ENCODE data around the gene CABLES2.

Gene CABLES2

GRCh38 chr20:62407221-62407992 is at the start of gene CABLES2:
Gene CABLES2 (minus strand): TSS chr20:62407285. CDS start chr20:62407276, 9 bp downstream.
- peak; percentile 50 for DNase-seq (ENCODE audit: low read depth, low spot score)

- no peak for DNase-seq (ENCODE audit: low read depth, low spot score)
Measured at GRCh38 chr20:62455929-62456328, 48.8 kb upstream of the CABLES2 start.

GRCh38 chr20:62454904-62455636 is 48.0 kb upstream of the CABLES2 start:
- DNase-seq (ENCODE audit: low read depth, low spot score) = no peak

GRCh38 chr20:62453186-62453808 is 46.2 kb upstream of the CABLES2 start:
- DNase-seq (ENCODE audit: low read depth, low spot score) = no peak

GRCh38 chr20:62452475-62453095 is 45.5 kb upstream of the CABLES2 start:
- no peak for DNase-seq (ENCODE audit: low read depth, low spot score)

- no peak for DNase-seq (ENCODE audit: low read depth, low spot score)
Measured at GRCh38 chr20:62451970-62452369, 44.9 kb upstream of the CABLES2 start.

GRCh38 chr20:62451156-62451767 is 44.2 kb upstream of the CABLES2 start:
- DNase-seq (ENCODE audit: low read depth, low spot score) = no peak

- no peak for DNase-seq (ENCODE audit: low read depth, low spot score)
Measured at GRCh38 chr20:62449951-62450691, 43.0 kb upstream of the CABLES2 start.

GRCh38 chr20:62448788-62449187 is 41.7 kb upstream of the CABLES2 start:
- DNase-seq (ENCODE audit: low read depth, low spot score) = no peak

GRCh38 chr20:62448038-62448437 is 41.0 kb upstream of the CABLES2 start:
- no peak for DNase-seq (ENCODE audit: low read depth, low spot score)

- no peak for DNase-seq (ENCODE audit: low read depth, low spot score)
Measured at GRCh38 chr20:62446888-62447869, 40.1 kb upstream of the CABLES2 start.

GRCh38 chr20:62446481-62446880 is 39.4 kb upstream of the CABLES2 start:
- no peak for DNase-seq (ENCODE audit: low read depth, low spot score)

- no peak for DNase-seq (ENCODE audit: low read depth, low spot score)
Measured at GRCh38 chr20:62445553-62446340, 38.7 kb upstream of the CABLES2 start.

- DNase-seq (ENCODE audit: low read depth, low spot score) = no peak
Measured at GRCh38 chr20:62444286-62444685, 37.2 kb upstream of the CABLES2 start.

GRCh38 chr20:62441987-62442539 is 35.0 kb upstream of the CABLES2 start:
- DNase-seq (ENCODE audit: low read depth, low spot score) = no peak

- no peak for DNase-seq (ENCODE audit: low read depth, low spot score)
Measured at GRCh38 chr20:62439218-62439617, 32.1 kb upstream of the CABLES2 start.

- no peak for DNase-seq (ENCODE audit: low read depth, low spot score)
Measured at GRCh38 chr20:62437927-62438326, 30.8 kb upstream of the CABLES2 start.

- no peak for DNase-seq (ENCODE audit: low read depth, low spot score)
Measured at GRCh38 chr20:62437496-62437895, 30.4 kb upstream of the CABLES2 start.

- DNase-seq (ENCODE audit: low read depth, low spot score) = no peak
Measured at GRCh38 chr20:62436692-62437091, 29.6 kb upstream of the CABLES2 start.

Measured in brain pericyte (primary cell).